Thoracic aorta (tissue), 2 donors: ENCODE measurements around the gene TRAPPC8. TPM values are rescaled to one million over a fixed set of nuclear protein-coding genes. Genes with fewer than 3 reads are reported as not detected.

Source experiments
- ATAC-seq: fragments of 150-250 bp; one replicate; pipeline ENCODE4 v1.8.0; 2017; ENCODE audit warnings: low read depth; ENCODE audit not compliant: insufficient number of reproducible peaks, low FRiP score
- DNase-seq: peaks from one replicate; pipeline ENCODE4 v3.0.0-alpha.2; 2020; ENCODE audit warnings: low spot score
- H3K27ac ChIP-seq, 2 donors: fragments of 200-600 bp; sonication (generic); 1 replicate in 1 of 2; 2 replicates in 1 of 2; pipeline ENCODE4 v1.5.1; 2016; ENCODE audit warnings: mild to moderate bottlenecking in 2 of 2, moderate library complexity in 2 of 2
- H3K27me3 ChIP-seq: fragments of 200-600 bp; sonication (generic); replicated peaks from 2 replicates; pipeline ENCODE4 v1.6.0; 2016; ENCODE audit warnings: mild to moderate bottlenecking; ENCODE audit not compliant: insufficient read depth
- H3K36me3 ChIP-seq: fragments of 200-600 bp; sonication (generic); one replicate; pipeline ENCODE4 v1.5.1; 2016
- H3K4me1 ChIP-seq, 2 donors: fragments of 200-600 bp; sonication (generic); 1 replicate in 1 of 2; 2 replicates in 1 of 2; pipeline versions ENCODE4 v1.5.1 to v1.6.0; 2016; ENCODE audit warnings: low read depth in 2 of 2, mild to moderate bottlenecking in 1 of 2; ENCODE audit not compliant: control insufficient read depth in 1 of 2
- H3K4me3 ChIP-seq: fragments of 200-600 bp; sonication (generic); 2 replicates; pipeline ENCODE4 v1.5.1; 2016; ENCODE audit warnings: mild to moderate bottlenecking
- H3K9me3 ChIP-seq: fragments of 200-600 bp; sonication (generic); 2 replicates; pipeline ENCODE4 v1.5.1; 2016
- CTCF ChIP-seq: fragments of 200-600 bp; sonication (generic); IDR thresholded peaks from one replicate; pipeline ENCODE4 v1.5.1; 2019; ENCODE audit warnings: antibody characterized with exemption
- total RNA-seq, 2 donors: library from RNA; depleted of rRNA; stranded (reverse); fragments of >200 nt; gene quantifications; one replicate each; pipeline versions ENCODE4 v1.1.0 to v1.2.3, GENCODE V29; 2016

Gene TRAPPC8
- total RNA-seq, 2 donors from 2014 or later: 25.7 to 31.0 TPM

- ATAC-seq: no peak
- no peaks in the 10 kb centered on the region for H3K4me1 ChIP-seq
- DNase-seq: no peak
- no peaks in the 10 kb centered on the region for H3K27me3 ChIP-seq
- no peak overlapping the region for H3K27ac ChIP-seq
- peaks cover 12% of the 10 kb centered on the region for H3K36me3 ChIP-seq
- H3K9me3 ChIP-seq: no peaks in the 10 kb centered on the region
- no peak for TF ChIP-seq CTCF
- no peak overlapping the region for H3K4me3 ChIP-seq
Measured at GRCh38 chr18:31850844-31851243, 92.1 kb downstream of the TRAPPC8 start.

- no peak for TF ChIP-seq CTCF
- Histone ChIP-seq H3K9me3 (no peaks in the 10 kb centered on the region), H3K36me3 (peaks cover 30% of the 10 kb centered on the region), H3K27ac (no peak overlapping the region), H3K4me3 (no peak overlapping the region), H3K4me1 (no peaks in the 10 kb centered on the region), H3K27me3 (no peaks in the 10 kb centered on the region)
- ATAC-seq (no peak), DNase-seq (no peak)
Measured at GRCh38 chr18:31840499-31840898, 102.4 kb downstream of the TRAPPC8 start.

GRCh38 chr18:31837879-31838278, 105.0 kb downstream of the TRAPPC8 start:
- no peak for TF ChIP-seq CTCF
- Histone ChIP-seq H3K4me3 (no peak overlapping the region), H3K27ac (no peak overlapping the region), H3K4me1 (no peaks in the 10 kb centered on the region), H3K27me3 (no peaks in the 10 kb centered on the region), H3K9me3 (no peaks in the 10 kb centered on the region), H3K36me3 (peaks cover 33% of the 10 kb centered on the region)
- ATAC-seq (no peak), DNase-seq (no peak)

GRCh38 chr18:31835528-31836133, 107.3 kb downstream of the TRAPPC8 start:
- no peak for ATAC-seq
- peaks cover 33% of the 10 kb centered on the region for H3K36me3 ChIP-seq
- no peak for TF ChIP-seq CTCF
- no peak for DNase-seq
- H3K4me1 ChIP-seq: no peaks in the 10 kb centered on the region
- H3K9me3 ChIP-seq: no peaks in the 10 kb centered on the region
- H3K4me3 ChIP-seq: no peak overlapping the region
- H3K27ac ChIP-seq: no peak overlapping the region
- H3K27me3 ChIP-seq: no peaks in the 10 kb centered on the region

- Histone ChIP-seq H3K27ac (no peak overlapping the region), H3K4me3 (no peak overlapping the region), H3K9me3 (no peaks in the 10 kb centered on the region), H3K4me1 (no peaks in the 10 kb centered on the region), H3K27me3 (no peaks in the 10 kb centered on the region), H3K36me3 (peaks cover 17% of the 10 kb centered on the region)
- no peak for ATAC-seq
- no peak for DNase-seq
- no peak for TF ChIP-seq CTCF
Measured at GRCh38 chr18:31831903-31832302, 111.0 kb downstream of the TRAPPC8 start.
